Activated T-helper 2 cell treated with anti-CD3 and anti-CD28 coated beads, Interferon-gamma antibody, Interleukin-2, Interleukin-4, amounts not matched to agents 10 μg/mL and 5 μg/mL and 100 μg/mL, durations not matched to agents 14 hours and 24 hours and 36 hours (primary cell): ENCODE data around the gene ABHD14A. TPM values are rescaled to one million over a fixed set of nuclear protein-coding genes. Genes with fewer than 3 reads are reported as not detected.

Experiments used
- DNase-seq: peaks from one replicate; pipeline ENCODE4 v3.0.0; 2021; ENCODE audit warnings: low spot score
- H3K27ac Mint-ChIP-seq: one replicate; pipeline ENCODE4 v1.8.0; 2021; ENCODE audit warnings: mixed read lengths
- H3K27me3 Mint-ChIP-seq: one replicate; pipeline ENCODE4 v1.8.0; 2021; ENCODE audit warnings: low read depth, mixed read lengths
- H3K36me3 Mint-ChIP-seq: one replicate; pipeline ENCODE4 v1.8.0; 2021; ENCODE audit warnings: low read depth, mixed read lengths
- H3K4me1 Mint-ChIP-seq: one replicate; pipeline ENCODE4 v1.8.0; 2021; ENCODE audit warnings: low read depth, mixed read lengths
- H3K4me3 Mint-ChIP-seq: one replicate; pipeline ENCODE4 v1.8.0; 2021; ENCODE audit warnings: low read depth, mild to moderate bottlenecking, moderate library complexity, mixed read lengths
- H3K9me3 Mint-ChIP-seq: one replicate; pipeline ENCODE4 v1.8.0; 2021; ENCODE audit warnings: mixed read lengths
- intact Hi-C: fragments of 100-400 bp; cut with micrococcal nuclease; formaldehyde crosslinking; loops from one replicate; pipeline ENCODE4 v1.15.1; 2023
- total RNA-seq: library from RNA; stranded (reverse); gene quantifications from 2 replicates; pipeline ENCODE4 v1.2.3, GENCODE V29; 2022

ABHD14A gene
- total RNA-seq, 1 donor from 2014 or later, result 13.5 TPM

GRCh38 chr3:51954713-51955112 is 20.2 kb upstream of the ABHD14A start:
- no peaks in the 10 kb centered on the region for H3K9me3 Mint-ChIP-seq
- no peaks in the 10 kb centered on the region for H3K36me3 Mint-ChIP-seq
- no peak overlapping the region for H3K4me3 Mint-ChIP-seq

GRCh38 chr3:51955175-51955892 is 19.5 kb upstream of the ABHD14A start, which contains the start of gene GPR62:
Gene GPR62 (plus strand): TSS chr3:51955381. CDS start chr3:51955653, 272 bp downstream.
- no peak within 1 kb of the TSS for H3K4me3 Mint-ChIP-seq
- no peak within 1 kb of the TSS for H3K27ac Mint-ChIP-seq
- intact Hi-C loops, result no loop called here

More at GRCh38 chr3:51954713-51955112, 20.2 kb upstream of the ABHD14A start:
- Mint-ChIP-seq H3K27ac (no peak overlapping the region), H3K4me1 (no peaks in the 10 kb centered on the region), H3K27me3 (peaks cover 31% of the 10 kb centered on the region)
- no peak for DNase-seq
- intact Hi-C loops, result no loop called here

GRCh38 chr3:51955893-51956770 is 18.7 kb upstream of the ABHD14A start:
- intact Hi-C loops, result no loop called here
- no peak overlapping the region for H3K27ac Mint-ChIP-seq

More at GRCh38 chr3:51955175-51955892, 19.5 kb upstream of the ABHD14A start, which contains the start of gene GPR62:
- Mint-ChIP-seq H3K27me3 (peaks cover 31% of the 10 kb centered on the region), H3K36me3 (no peaks in the 10 kb centered on the region), H3K9me3 (no peaks in the 10 kb centered on the region), H3K4me1 (no peaks in the 10 kb centered on the region)
- no peak for DNase-seq

GRCh38 chr3:51957520-51958205 is 17.2 kb upstream of the ABHD14A start:
- H3K27ac Mint-ChIP-seq, result no peak overlapping the region
- no peak for DNase-seq
- peaks cover 30% of the 10 kb centered on the region for H3K27me3 Mint-ChIP-seq
- no peaks in the 10 kb centered on the region for H3K9me3 Mint-ChIP-seq
- H3K4me3 Mint-ChIP-seq, result no peak overlapping the region
- no peaks in the 10 kb centered on the region for H3K4me1 Mint-ChIP-seq
- intact Hi-C loops, result no loop called here
- H3K36me3 Mint-ChIP-seq, result no peaks in the 10 kb centered on the region

More at GRCh38 chr3:51955893-51956770, 18.7 kb upstream of the ABHD14A start:
- no peak overlapping the region for H3K4me3 Mint-ChIP-seq
- H3K9me3 Mint-ChIP-seq, result no peaks in the 10 kb centered on the region
- H3K4me1 Mint-ChIP-seq, result no peaks in the 10 kb centered on the region
- H3K36me3 Mint-ChIP-seq, result no peaks in the 10 kb centered on the region
- no peak for DNase-seq
- H3K27me3 Mint-ChIP-seq, result peaks cover 31% of the 10 kb centered on the region

GRCh38 chr3:51958603-51959521 is 16.0 kb upstream of the ABHD14A start:
- DNase-seq, result no peak
- no peak overlapping the region for H3K27ac Mint-ChIP-seq

GRCh38 chr3:51959651-51960050 is 15.2 kb upstream of the ABHD14A start:
- intact Hi-C loops, result no loop called here
- Mint-ChIP-seq H3K4me3 (no peak overlapping the region), H3K9me3 (no peaks in the 10 kb centered on the region), H3K4me1 (no peaks in the 10 kb centered on the region), H3K36me3 (no peaks in the 10 kb centered on the region), H3K27ac (no peak overlapping the region), H3K27me3 (peaks cover 14% of the 10 kb centered on the region)
- no peak for DNase-seq

More at GRCh38 chr3:51958603-51959521, 16.0 kb upstream of the ABHD14A start:
- H3K9me3 Mint-ChIP-seq, result no peaks in the 10 kb centered on the region
- no peaks in the 10 kb centered on the region for H3K4me1 Mint-ChIP-seq
- H3K36me3 Mint-ChIP-seq, result no peaks in the 10 kb centered on the region
- intact Hi-C loops, result no loop called here
- no peak overlapping the region for H3K4me3 Mint-ChIP-seq
- peaks cover 21% of the 10 kb centered on the region for H3K27me3 Mint-ChIP-seq

- Mint-ChIP-seq H3K36me3 (no peaks in the 10 kb centered on the region), H3K4me3 (no peak overlapping the region), H3K27ac (no peak overlapping the region), H3K9me3 (no peaks in the 10 kb centered on the region), H3K4me1 (no peaks in the 10 kb centered on the region), H3K27me3 (peaks cover 7% of the 10 kb centered on the region)
- DNase-seq, result no peak
- intact Hi-C loops, result no loop called here
These were observed 14.5 kb upstream of the ABHD14A start for GRCh38 chr3:51960386-51960785.

GRCh38 chr3:51961011-51961410 is 13.9 kb upstream of the ABHD14A start:
- Mint-ChIP-seq H3K27ac (no peak overlapping the region), H3K36me3 (no peaks in the 10 kb centered on the region), H3K9me3 (no peaks in the 10 kb centered on the region), H3K4me3 (no peak overlapping the region), H3K4me1 (no peaks in the 10 kb centered on the region), H3K27me3 (peaks cover 7% of the 10 kb centered on the region)
- intact Hi-C loops, result no loop called here
- DNase-seq, result no peak

GRCh38 chr3:51961602-51962569 is 13.0 kb upstream of the ABHD14A start:
- H3K4me3 Mint-ChIP-seq, result no peak overlapping the region
- no peak for DNase-seq
- H3K27ac Mint-ChIP-seq, result no peak overlapping the region
- intact Hi-C loops, result no loop called here
- peaks cover 2% of the 10 kb centered on the region for H3K27me3 Mint-ChIP-seq
- H3K9me3 Mint-ChIP-seq, result no peaks in the 10 kb centered on the region
- no peaks in the 10 kb centered on the region for H3K36me3 Mint-ChIP-seq
- H3K4me1 Mint-ChIP-seq, result peaks cover 2% of the 10 kb centered on the region

GRCh38 chr3:51962854-51963530 is 11.9 kb upstream of the ABHD14A start:
- H3K4me3 Mint-ChIP-seq, result no peak overlapping the region
- intact Hi-C loops, result no loop called here
- H3K4me1 Mint-ChIP-seq, result peaks cover 2% of the 10 kb centered on the region
- H3K9me3 Mint-ChIP-seq, result no peaks in the 10 kb centered on the region
- no peaks in the 10 kb centered on the region for H3K36me3 Mint-ChIP-seq
- peaks cover 2% of the 10 kb centered on the region for H3K27me3 Mint-ChIP-seq
- H3K27ac Mint-ChIP-seq, result no peak overlapping the region
- no peak for DNase-seq
